Activated T-helper 9 cell treated with anti-CD3 and anti-CD28 coated beads, Interleukin-2, amount 50 U/mL, for 16 hours (primary cell): ENCODE measurements around the gene LPCAT3.
A peak's percentile ranks its signal among the peaks of the same experiment; 100 is the strongest.
"Not testable (repeated sequence)": the region's sequence is repeated elsewhere in the genome, so short reads cannot be mapped to it uniquely, and the experiment has no call there.

Source experiments
- DNase-seq: peaks from one replicate; pipeline ENCODE4 v3.0.0-alpha.2; 2020; ENCODE audit warnings: low read depth

Gene LPCAT3

GRCh38 chr12:7018350-7019042 is at the start of gene LPCAT3:
TSS of gene LPCAT3 (minus strand) at chr12:7018476. CDS start at chr12:7018424, 52 bp downstream.
- peak; percentile 94 for DNase-seq

GRCh38 chr12:7067096-7067495 is 48.8 kb upstream of the LPCAT3 start:
- no peak for DNase-seq

- DNase-seq, result no peak
These were observed 48.3 kb upstream of the LPCAT3 start for GRCh38 chr12:7066596-7066995.

GRCh38 chr12:7065073-7065623 is 46.9 kb upstream of the LPCAT3 start:
- DNase-seq, result no peak

- no peak for DNase-seq
These were observed 46.2 kb upstream of the LPCAT3 start for GRCh38 chr12:7064516-7064915.

GRCh38 chr12:7061596-7061995 is 43.3 kb upstream of the LPCAT3 start:
- no peak for DNase-seq

- no peak for DNase-seq
These were observed 42.9 kb upstream of the LPCAT3 start for GRCh38 chr12:7061138-7061537.

- DNase-seq, result no peak
These were observed 42.2 kb upstream of the LPCAT3 start, which contains the start of gene C1S for GRCh38 chr12:7060353-7060954. TSS of gene C1S (plus strand) at chr12:7060718. CDS start at chr12:7061913, 1,195 bp downstream.

GRCh38 chr12:7059780-7060179 is 41.5 kb upstream of the LPCAT3 start:
- DNase-seq, result no peak

GRCh38 chr12:7058850-7059395 is 40.6 kb upstream of the LPCAT3 start:
- no peak for DNase-seq

- DNase-seq, result no peak
These were observed 40.0 kb upstream of the LPCAT3 start for GRCh38 chr12:7058163-7058845.

- not testable (repeated sequence) for DNase-seq
These were observed 37.5 kb upstream of the LPCAT3 start for GRCh38 chr12:7055736-7056135.

GRCh38 chr12:7054925-7055324 is 36.6 kb upstream of the LPCAT3 start:
- no peak for DNase-seq

- DNase-seq, result not testable (repeated sequence)
These were observed 31.7 kb upstream of the LPCAT3 start for GRCh38 chr12:7049973-7050372.

GRCh38 chr12:7049445-7049951 is 31.2 kb upstream of the LPCAT3 start:
- not testable (repeated sequence) for DNase-seq

GRCh38 chr12:7047306-7047705 is 29.0 kb upstream of the LPCAT3 start:
- DNase-seq, result no peak

GRCh38 chr12:7046383-7047105 is 28.3 kb upstream of the LPCAT3 start:
- DNase-seq, result no peak

- no peak for DNase-seq
These were observed 27.6 kb upstream of the LPCAT3 start for GRCh38 chr12:7045913-7046312.

GRCh38 chr12:7042842-7043241 is 24.6 kb upstream of the LPCAT3 start:
- no peak for DNase-seq

GRCh38 chr12:7039403-7039802 is 21.1 kb upstream of the LPCAT3 start:
- no peak for DNase-seq

- no peak for DNase-seq
These were observed 20.3 kb upstream of the LPCAT3 start for GRCh38 chr12:7038591-7038990.

GRCh38 chr12:7037411-7037810 is 19.1 kb upstream of the LPCAT3 start:
- DNase-seq, result not testable (repeated sequence)
